OCI-LY3 (cell line): ENCODE measurements around the gene TAL2.

Experiments used
- EZH2phosphoT487 ChIP-seq: fragments of 200-600 bp; shearing (Covaris generic); IDR thresholded peaks from 2 replicates; pipeline ENCODE4 v1.6.1; 2018; ENCODE audit warnings: antibody characterized with exemption, mixed run types, low read depth
- TF ChIP-seq, protein P1 (sequence below): fragments of 200-600, 300-600 bp; sonication (generic); IDR thresholded peaks from 2 replicates; pipeline ENCODE4 v1.5.1; 2014; ENCODE audit warnings: antibody characterized with exemption, low read length, low read depth

DNA sequence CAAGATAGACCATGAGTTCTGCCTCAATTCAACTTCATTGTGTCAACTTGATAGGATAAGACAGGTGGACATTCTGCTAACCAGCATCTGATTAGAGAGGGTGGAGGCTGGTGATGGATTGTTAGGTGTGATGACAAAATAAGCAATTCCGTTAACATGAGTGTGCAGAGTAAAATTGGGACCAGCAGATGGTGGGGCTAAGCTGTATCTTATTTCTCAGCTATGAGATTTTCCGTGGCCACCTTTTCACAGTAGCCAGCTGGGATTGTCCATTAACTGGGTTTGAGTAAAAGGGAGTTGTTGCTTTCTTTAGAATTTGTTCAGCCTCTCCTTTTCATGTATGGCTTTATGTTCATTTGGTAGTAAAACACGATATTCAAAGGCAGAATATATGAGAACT lies 28.8 kb upstream of the TAL2 start:
- TF ChIP-seq, protein P1, sequence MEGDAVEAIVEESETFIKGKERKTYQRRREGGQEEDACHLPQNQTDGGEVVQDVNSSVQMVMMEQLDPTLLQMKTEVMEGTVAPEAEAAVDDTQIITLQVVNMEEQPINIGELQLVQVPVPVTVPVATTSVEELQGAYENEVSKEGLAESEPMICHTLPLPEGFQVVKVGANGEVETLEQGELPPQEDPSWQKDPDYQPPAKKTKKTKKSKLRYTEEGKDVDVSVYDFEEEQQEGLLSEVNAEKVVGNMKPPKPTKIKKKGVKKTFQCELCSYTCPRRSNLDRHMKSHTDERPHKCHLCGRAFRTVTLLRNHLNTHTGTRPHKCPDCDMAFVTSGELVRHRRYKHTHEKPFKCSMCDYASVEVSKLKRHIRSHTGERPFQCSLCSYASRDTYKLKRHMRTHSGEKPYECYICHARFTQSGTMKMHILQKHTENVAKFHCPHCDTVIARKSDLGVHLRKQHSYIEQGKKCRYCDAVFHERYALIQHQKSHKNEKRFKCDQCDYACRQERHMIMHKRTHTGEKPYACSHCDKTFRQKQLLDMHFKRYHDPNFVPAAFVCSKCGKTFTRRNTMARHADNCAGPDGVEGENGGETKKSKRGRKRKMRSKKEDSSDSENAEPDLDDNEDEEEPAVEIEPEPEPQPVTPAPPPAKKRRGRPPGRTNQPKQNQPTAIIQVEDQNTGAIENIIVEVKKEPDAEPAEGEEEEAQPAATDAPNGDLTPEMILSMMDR = no peak
- TF ChIP-seq EZH2phosphoT487 = no peak
